HEK293 (cell line): ENCODE results near the gene ADGRB3.

Source experiments
- CTCF ChIA-PET: fragments of 350-600 bp; formaldehyde crosslinking; extraction: SDS; loops from one replicate; lab custom pipeline; 2021; ENCODE audit warnings: antibody characterized with exemption; lab: Yijun Ruan, JAX
- POLR2A ChIA-PET: fragments of 300-600 bp; formaldehyde crosslinking; extraction: SDS; loops from one replicate; lab custom pipeline; 2020; ENCODE audit warnings: antibody characterized with exemption, inconsistent platforms; lab: Yijun Ruan, JAX
- H3K27ac ChIP-seq: fragments of 200-500 bp; sonication (Bioruptor generic); 2 replicates; pipeline ENCODE4 v1.5.1; 2014; ENCODE audit warnings: low read depth, low read length, control low read depth, inconsistent platforms; ENCODE audit errors: extremely low read depth
- H3K36me3 ChIP-seq, 2 experiments: fragments of 200-500 bp in 1 of 2; sonication (Bioruptor generic) in 1 of 2; 1 replicate in 1 of 2; 2 replicates in 1 of 2; pipeline ENCODE4 v1.5.1; 2014 to 2017; ENCODE audit warnings: inconsistent platforms in 2 of 2, low read length in 2 of 2; ENCODE audit not compliant: control insufficient read depth in 2 of 2, insufficient read depth in 1 of 2
- H3K4me1 ChIP-seq: fragments of 200-500 bp; sonication (Bioruptor generic); 2 replicates; pipeline ENCODE4 v1.5.1; 2014; ENCODE audit warnings: mild to moderate bottlenecking, low read length, inconsistent platforms; ENCODE audit not compliant: control insufficient read depth, insufficient read depth
- H3K4me3 ChIP-seq: 2 replicates; pipeline ENCODE4 v1.5.1; 2011; ENCODE audit warnings: low read depth, mild to moderate bottlenecking, control low read depth, low read length, moderate library complexity
- H3K9me3 ChIP-seq: fragments of 200-500 bp; sonication (Bioruptor generic); 2 replicates; pipeline ENCODE4 v1.5.1; 2014; ENCODE audit warnings: low read depth, low read length, inconsistent platforms; ENCODE audit not compliant: control insufficient read depth, insufficient read depth
- BCL11B ChIP-seq: fragments of 450-650 bp; formaldehyde crosslinking; IDR thresholded peaks from 2 replicates; pipeline ENCODE4 v1.5.1; 2016; ENCODE audit warnings: low read depth, missing biosample characterization, missing genetic modification characterization
- FEZF1 ChIP-seq: fragments of 450-650 bp; formaldehyde crosslinking; IDR thresholded peaks from 2 replicates; pipeline ENCODE4 v1.5.1; 2016; ENCODE audit warnings: missing biosample characterization, missing genetic modification characterization
- KLF1 ChIP-seq: fragments of 450-650 bp; formaldehyde crosslinking; IDR thresholded peaks from 2 replicates; pipeline ENCODE4 v1.5.1; 2016; ENCODE audit warnings: missing biosample characterization, missing genetic modification characterization
- SCRT1 ChIP-seq: fragments of 450-650 bp; formaldehyde crosslinking; IDR thresholded peaks from 2 replicates; pipeline ENCODE4 v1.5.1; 2016; ENCODE audit warnings: missing biosample characterization, missing genetic modification characterization, borderline replicate concordance
- TCF7L2 ChIP-seq: IDR thresholded peaks from 2 replicates; pipeline ENCODE4 v1.6.1; 2011; ENCODE audit warnings: low read depth, mild to moderate bottlenecking, inconsistent platforms, low read length, moderate library complexity, borderline replicate concordance
- ZIC2 ChIP-seq: fragments of 450-650 bp; formaldehyde crosslinking; IDR thresholded peaks from 2 replicates; pipeline ENCODE4 v1.5.1; 2016; ENCODE audit warnings: missing biosample characterization, missing genetic modification characterization
- ZNF132 ChIP-seq: fragments of 450-650 bp; formaldehyde crosslinking; IDR thresholded peaks from 2 replicates; pipeline ENCODE4 v1.5.1; 2017; ENCODE audit warnings: missing biosample characterization, missing genetic modification characterization, borderline replicate concordance
- ZNF140 ChIP-seq: fragments of 450-650 bp; formaldehyde crosslinking; IDR thresholded peaks from 2 replicates; pipeline ENCODE4 v1.5.1; 2016; ENCODE audit warnings: missing biosample characterization, missing genetic modification characterization
- ZNF223 ChIP-seq: fragments of 450-650 bp; formaldehyde crosslinking; IDR thresholded peaks from 2 replicates; pipeline ENCODE4 v1.5.1; 2016; ENCODE audit warnings: missing biosample characterization, missing genetic modification characterization
- ZNF23 ChIP-seq: fragments of 450-650 bp; formaldehyde crosslinking; IDR thresholded peaks from 2 replicates; pipeline ENCODE4 v1.5.1; 2016; ENCODE audit warnings: missing biosample characterization, missing genetic modification characterization, borderline replicate concordance
- ZNF324 ChIP-seq: fragments of 450-650 bp; formaldehyde crosslinking; IDR thresholded peaks from 2 replicates; pipeline ENCODE4 v1.5.1; 2016; ENCODE audit warnings: missing biosample characterization, missing genetic modification characterization
- ZNF391 ChIP-seq: fragments of 450-650 bp; formaldehyde crosslinking; IDR thresholded peaks from 2 replicates; pipeline ENCODE4 v1.5.1; 2016; ENCODE audit warnings: low read depth, missing biosample characterization, missing genetic modification characterization, borderline replicate concordance
- ZNF473 ChIP-seq: fragments of 450-650 bp; formaldehyde crosslinking; IDR thresholded peaks from 2 replicates; pipeline ENCODE4 v1.5.1; 2017; ENCODE audit warnings: missing biosample characterization, missing genetic modification characterization
- ZNF48 ChIP-seq: fragments of 450-650 bp; formaldehyde crosslinking; IDR thresholded peaks from 2 replicates; pipeline ENCODE4 v1.5.1; 2016; ENCODE audit warnings: missing biosample characterization, missing genetic modification characterization
- TF ChIP-seq, protein P1 (sequence below): fragments of 450-650 bp; formaldehyde crosslinking; IDR thresholded peaks from 2 replicates; pipeline ENCODE4 v1.5.1; 2016; ENCODE audit warnings: missing biosample characterization, missing genetic modification characterization
- TF ChIP-seq, protein P2 (sequence below): fragments of 450-650 bp; formaldehyde crosslinking; IDR thresholded peaks from 2 replicates; pipeline ENCODE4 v1.5.0; 2017; ENCODE audit warnings: missing biosample characterization, missing genetic modification characterization, borderline replicate concordance
- TF ChIP-seq, protein P3 (sequence below): fragments of 450-650 bp; formaldehyde crosslinking; IDR thresholded peaks from 2 replicates; pipeline ENCODE4 v1.5.1; 2016; ENCODE audit warnings: missing biosample characterization, missing genetic modification characterization
- TF ChIP-seq, protein P4 (sequence below): fragments of 450-650 bp; formaldehyde crosslinking; IDR thresholded peaks from 2 replicates; pipeline ENCODE4 v1.5.1; 2016; ENCODE audit warnings: missing biosample characterization, missing genetic modification characterization, low read depth

Gene ADGRB3

DNA sequence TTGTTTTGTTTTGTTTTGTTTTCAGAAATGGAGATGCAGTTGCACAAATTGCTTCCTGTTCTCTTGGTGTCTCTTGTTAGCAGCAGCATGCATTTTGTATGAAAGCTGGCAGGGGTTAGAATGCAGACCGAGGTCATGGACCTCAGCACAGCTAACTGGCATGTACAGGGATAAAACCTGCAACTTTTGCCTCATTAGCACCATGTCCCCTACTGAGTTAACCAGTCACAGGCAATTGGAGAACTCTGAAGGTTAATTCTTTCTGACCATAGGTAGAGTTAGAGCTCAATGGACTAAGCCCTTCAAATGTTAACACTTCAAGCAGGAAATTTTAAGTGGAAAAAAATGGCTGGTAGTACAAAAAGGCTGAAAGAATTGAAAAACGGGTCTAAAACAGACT is 377.1 kb downstream of the ADGRB3 start:
- no peaks in the 10 kb centered on the region for H3K9me3 ChIP-seq
- H3K4me3 ChIP-seq, result no peak overlapping the region
- CTCF ChIA-PET, result no interaction called here
- no peaks in the 10 kb centered on the region for H3K36me3 ChIP-seq
- TF ChIP-seq SCRT1 (tag by site-specific recombination) (no peak), ZNF132 (tag by site-specific recombination) (no peak), ZIC2 (tag by site-specific recombination) (no peak), ZNF324 (tag by site-specific recombination) (no peak), ZNF473 (tag by site-specific recombination) (no peak), TCF7L2 (no peak), ZNF48 (tag by site-specific recombination) (no peak)
- TF ChIP-seq, all 188 proteins: peak for 0
- Histone ChIP-seq H3K4me1 (no peaks in the 10 kb centered on the region), H3K27ac (no peak overlapping the region)
- POLR2A ChIA-PET, result no interaction called here

- CTCF ChIA-PET, result no interaction called here
- TF ChIP-seq, protein P1, sequence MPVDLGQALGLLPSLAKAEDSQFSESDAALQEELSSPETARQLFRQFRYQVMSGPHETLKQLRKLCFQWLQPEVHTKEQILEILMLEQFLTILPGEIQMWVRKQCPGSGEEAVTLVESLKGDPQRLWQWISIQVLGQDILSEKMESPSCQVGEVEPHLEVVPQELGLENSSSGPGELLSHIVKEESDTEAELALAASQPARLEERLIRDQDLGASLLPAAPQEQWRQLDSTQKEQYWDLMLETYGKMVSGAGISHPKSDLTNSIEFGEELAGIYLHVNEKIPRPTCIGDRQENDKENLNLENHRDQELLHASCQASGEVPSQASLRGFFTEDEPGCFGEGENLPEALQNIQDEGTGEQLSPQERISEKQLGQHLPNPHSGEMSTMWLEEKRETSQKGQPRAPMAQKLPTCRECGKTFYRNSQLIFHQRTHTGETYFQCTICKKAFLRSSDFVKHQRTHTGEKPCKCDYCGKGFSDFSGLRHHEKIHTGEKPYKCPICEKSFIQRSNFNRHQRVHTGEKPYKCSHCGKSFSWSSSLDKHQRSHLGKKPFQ (tag by site-specific recombination), result no peak
- TF ChIP-seq, protein P2, sequence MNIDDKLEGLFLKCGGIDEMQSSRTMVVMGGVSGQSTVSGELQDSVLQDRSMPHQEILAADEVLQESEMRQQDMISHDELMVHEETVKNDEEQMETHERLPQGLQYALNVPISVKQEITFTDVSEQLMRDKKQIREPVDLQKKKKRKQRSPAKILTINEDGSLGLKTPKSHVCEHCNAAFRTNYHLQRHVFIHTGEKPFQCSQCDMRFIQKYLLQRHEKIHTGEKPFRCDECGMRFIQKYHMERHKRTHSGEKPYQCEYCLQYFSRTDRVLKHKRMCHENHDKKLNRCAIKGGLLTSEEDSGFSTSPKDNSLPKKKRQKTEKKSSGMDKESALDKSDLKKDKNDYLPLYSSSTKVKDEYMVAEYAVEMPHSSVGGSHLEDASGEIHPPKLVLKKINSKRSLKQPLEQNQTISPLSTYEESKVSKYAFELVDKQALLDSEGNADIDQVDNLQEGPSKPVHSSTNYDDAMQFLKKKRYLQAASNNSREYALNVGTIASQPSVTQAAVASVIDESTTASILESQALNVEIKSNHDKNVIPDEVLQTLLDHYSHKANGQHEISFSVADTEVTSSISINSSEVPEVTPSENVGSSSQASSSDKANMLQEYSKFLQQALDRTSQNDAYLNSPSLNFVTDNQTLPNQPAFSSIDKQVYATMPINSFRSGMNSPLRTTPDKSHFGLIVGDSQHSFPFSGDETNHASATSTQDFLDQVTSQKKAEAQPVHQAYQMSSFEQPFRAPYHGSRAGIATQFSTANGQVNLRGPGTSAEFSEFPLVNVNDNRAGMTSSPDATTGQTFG (tag by site-specific recombination), result no peak
- no peak for TF ChIP-seq KLF1 (tag by site-specific recombination)
- TF ChIP-seq, protein P3, sequence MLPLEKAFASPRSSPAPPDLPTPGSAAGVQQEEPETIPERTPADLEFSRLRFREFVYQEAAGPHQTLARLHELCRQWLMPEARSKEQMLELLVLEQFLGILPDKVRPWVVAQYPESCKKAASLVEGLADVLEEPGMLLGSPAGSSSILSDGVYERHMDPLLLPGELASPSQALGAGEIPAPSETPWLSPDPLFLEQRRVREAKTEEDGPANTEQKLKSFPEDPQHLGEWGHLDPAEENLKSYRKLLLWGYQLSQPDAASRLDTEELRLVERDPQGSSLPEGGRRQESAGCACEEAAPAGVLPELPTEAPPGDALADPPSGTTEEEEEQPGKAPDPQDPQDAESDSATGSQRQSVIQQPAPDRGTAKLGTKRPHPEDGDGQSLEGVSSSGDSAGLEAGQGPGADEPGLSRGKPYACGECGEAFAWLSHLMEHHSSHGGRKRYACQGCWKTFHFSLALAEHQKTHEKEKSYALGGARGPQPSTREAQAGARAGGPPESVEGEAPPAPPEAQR (tag by site-specific recombination), result no peak
- TF ChIP-seq BCL11B (tag by site-specific recombination), result no peak
- TF ChIP-seq ZNF23 (tag by site-specific recombination), result no peak
- no peak for TF ChIP-seq ZIC2 (tag by site-specific recombination)
- no peak for TF ChIP-seq ZNF140
- TF ChIP-seq FEZF1 (tag by site-specific recombination), result no peak
- no peak for TF ChIP-seq ZNF391 (tag by site-specific recombination)
- TF ChIP-seq ZNF223 (tag by site-specific recombination), result no peak
- TF ChIP-seq, protein P4, sequence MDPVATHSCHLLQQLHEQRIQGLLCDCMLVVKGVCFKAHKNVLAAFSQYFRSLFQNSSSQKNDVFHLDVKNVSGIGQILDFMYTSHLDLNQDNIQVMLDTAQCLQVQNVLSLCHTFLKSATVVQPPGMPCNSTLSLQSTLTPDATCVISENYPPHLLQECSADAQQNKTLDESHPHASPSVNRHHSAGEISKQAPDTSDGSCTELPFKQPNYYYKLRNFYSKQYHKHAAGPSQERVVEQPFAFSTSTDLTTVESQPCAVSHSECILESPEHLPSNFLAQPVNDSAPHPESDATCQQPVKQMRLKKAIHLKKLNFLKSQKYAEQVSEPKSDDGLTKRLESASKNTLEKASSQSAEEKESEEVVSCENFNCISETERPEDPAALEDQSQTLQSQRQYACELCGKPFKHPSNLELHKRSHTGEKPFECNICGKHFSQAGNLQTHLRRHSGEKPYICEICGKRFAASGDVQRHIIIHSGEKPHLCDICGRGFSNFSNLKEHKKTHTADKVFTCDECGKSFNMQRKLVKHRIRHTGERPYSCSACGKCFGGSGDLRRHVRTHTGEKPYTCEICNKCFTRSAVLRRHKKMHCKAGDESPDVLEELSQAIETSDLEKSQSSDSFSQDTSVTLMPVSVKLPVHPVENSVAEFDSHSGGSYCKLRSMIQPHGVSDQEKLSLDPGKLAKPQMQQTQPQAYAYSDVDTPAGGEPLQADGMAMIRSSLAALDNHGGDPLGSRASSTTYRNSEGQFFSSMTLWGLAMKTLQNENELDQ (tag by site-specific recombination), result no peak
- TF ChIP-seq, all 188 proteins: peak for 0
- Histone ChIP-seq H3K9me3 (no peaks in the 10 kb centered on the region), H3K4me1 (no peaks in the 10 kb centered on the region), H3K4me3 (no peak overlapping the region), H3K36me3 (no peaks in the 10 kb centered on the region), H3K27ac (no peak overlapping the region)
- POLR2A ChIA-PET, result no interaction called here
These were observed 377.8 kb downstream of the ADGRB3 start for GRCh38 chr6:69012876-69013275.
